Aorta (tissue), 5 donors: ENCODE measurements around the gene SH3TC1. TPM values are rescaled to one million over a fixed set of nuclear protein-coding genes. Genes with fewer than 3 reads are reported as not detected.
A peak's percentile ranks its signal among the peaks of the same experiment; 100 is the strongest.

ENCODE experiments used
- ATAC-seq: fragments of 200-7000 bp; cut with Tn5 transposase; one replicate; pipeline ENCODE4 v1.9.1; 2022; ENCODE audit warnings: moderate library complexity; ENCODE audit not compliant: low FRiP score
- DNase-seq, 2 donors: peaks; one replicate each; pipeline ENCODE4 v3.0.0-alpha.2; 2020
- H3K27ac ChIP-seq, 2 donors: one replicate each; pipeline ENCODE4 v1.5.1; 2013; ENCODE audit warnings: low read length in 2 of 2, mild to moderate bottlenecking in 2 of 2, moderate library complexity in 2 of 2, control low read depth in 1 of 2, inconsistent platforms in 1 of 2, low read depth in 1 of 2
- H3K27me3 ChIP-seq, 2 donors: one replicate each; pipeline ENCODE4 v1.6.1; 2013; ENCODE audit warnings: control low read depth in 1 of 2, low read length in 1 of 2, mild to moderate bottlenecking in 1 of 2, moderate library complexity in 1 of 2; ENCODE audit not compliant: insufficient read depth in 2 of 2, control insufficient read depth in 1 of 2
- H3K36me3 ChIP-seq, 2 donors: one replicate each; pipeline ENCODE4 v1.6.1; 2013; ENCODE audit warnings: control low read depth in 1 of 2, low read length in 1 of 2, mild to moderate bottlenecking in 1 of 2; ENCODE audit not compliant: insufficient read depth in 2 of 2, control insufficient read depth in 1 of 2
- H3K4me1 ChIP-seq, 2 donors: one replicate each; pipeline ENCODE4 v1.6.1; 2013; ENCODE audit warnings: low read length in 2 of 2, control low read depth in 1 of 2, mild to moderate bottlenecking in 1 of 2, moderate library complexity in 1 of 2; ENCODE audit not compliant: insufficient read depth in 2 of 2, control insufficient read depth in 1 of 2
- H3K4me3 ChIP-seq, 2 donors: one replicate each; pipeline ENCODE4 v1.5.1; 2013; ENCODE audit warnings: low read length in 2 of 2, control low read depth in 1 of 2, mild to moderate bottlenecking in 1 of 2
- H3K9me3 ChIP-seq: one replicate; pipeline ENCODE4 v1.6.1; 2013; ENCODE audit warnings: mild to moderate bottlenecking, low read length; ENCODE audit not compliant: control insufficient read depth
- WGBS, 2 donors: extraction: QIAGEN DNeasy Blood & Tissue Kit; methylation state at CpG; one replicate each; pipeline ENCODE4 v1.1.7; 2013; 5-methylcytosine and 5-hydroxymethylcytosine counted together
- intact Hi-C, 2 donors: fragments of 100-400 bp; cut with DNase I; formaldehyde crosslinking; loops; one replicate each; pipeline versions ENCODE4 v1.14.2 to v1.15.0; 2022
- polyA plus RNA-seq, 2 donors: library from polyadenylated mRNA; stranded (reverse); fragments of 200-250 nt; gene quantifications; one replicate each; pipeline ENCODE4 v1.2.3, GENCODE V29; 2013
- total RNA-seq, 2 donors: library from RNA; stranded (reverse); fragmentation: NEBNext Ultra II Directional; extraction: Animal tissue kit (Norgen Biotek cat#: 25700); gene quantifications; one replicate each; pipeline ENCODE4 v1.2.1, GENCODE V29; 2021
- donor health status: healthy with polysubstance abuse.
- donor health status: Bipolar disorder and iron deficiency.
- donor health status: DM: no; HTN: no; CAD: no.
- donor health status: DM: no; HTN: no; CAD: no.
- donor health status: DM: yes; HTN: yes; CAD: no.

The SH3TC1 gene
- total and polyA plus RNA-seq, 4 donors = 3.4 to 58.9 (median 21.7) TPM

- ATAC-seq (no peak), DNase-seq (no peak)
- Histone ChIP-seq H3K27ac (no peak overlapping the region), H3K4me1 (no peaks in the 10 kb centered on the region), H3K4me3 (no peak overlapping the region), H3K36me3 (no peaks in the 10 kb centered on the region), H3K27me3 (no peaks in the 10 kb centered on the region), H3K9me3 (no peaks in the 10 kb centered on the region)
- intact Hi-C loops = no loop called here
- WGBS, 2 donors = 36 to 37% methylated on average over 10 of the region's 10 CpGs
Measured at GRCh38 chr4:8225706-8226443, 26.8 kb downstream of the SH3TC1 start.

- intact Hi-C loops = no loop called here
- no peak for DNase-seq
- 91 to 95% methylated on average over 29 to 31 of the region's 31 CpGs for WGBS, 2 donors
- Histone ChIP-seq H3K9me3 (no peaks in the 10 kb centered on the region), H3K4me3 (no peak overlapping the region), H3K27me3 (no peaks in the 10 kb centered on the region), H3K4me1 (no peaks in the 10 kb centered on the region), H3K27ac (no peak overlapping the region), H3K36me3 (no peaks in the 10 kb centered on the region)
- ATAC-seq = no peak
Measured at GRCh38 chr4:8227201-8227770, 28.2 kb downstream of the SH3TC1 start.

- no peaks in the 10 kb centered on the region for H3K36me3 ChIP-seq
- intact Hi-C loops = no loop called here
- WGBS, 2 donors = 87 to 92% methylated on average over 27 of the region's 27 CpGs
- H3K4me1 ChIP-seq = no peaks in the 10 kb centered on the region
- no peaks in the 10 kb centered on the region for H3K27me3 ChIP-seq
- no peak overlapping the region for H3K4me3 ChIP-seq
- H3K27ac ChIP-seq = no peak overlapping the region
- H3K9me3 ChIP-seq = no peaks in the 10 kb centered on the region
- ATAC-seq = no peak
- no peak for DNase-seq
Measured at GRCh38 chr4:8227771-8228318, 28.8 kb downstream of the SH3TC1 start.

GRCh38 chr4:8228319-8229250 is 29.5 kb downstream of the SH3TC1 start:
- no peak overlapping the region for H3K4me3 ChIP-seq
- ATAC-seq = peak; percentile 70
- no peak overlapping the region for H3K27ac ChIP-seq
- no peaks in the 10 kb centered on the region for H3K9me3 ChIP-seq
- peak in 1 of 2 donors; percentile 79 for DNase-seq
- no peaks in the 10 kb centered on the region for H3K4me1 ChIP-seq
- no peaks in the 10 kb centered on the region for H3K36me3 ChIP-seq
- intact Hi-C loops = no loop called here
- WGBS, 2 donors = 28 to 32% methylated on average over 38 to 39 of the region's 39 CpGs
- no peaks in the 10 kb centered on the region for H3K27me3 ChIP-seq

- no peaks in the 10 kb centered on the region for H3K36me3 ChIP-seq
- no peak overlapping the region for H3K27ac ChIP-seq
- no peaks in the 10 kb centered on the region for H3K9me3 ChIP-seq
- H3K27me3 ChIP-seq = no peaks in the 10 kb centered on the region
- no peaks in the 10 kb centered on the region for H3K4me1 ChIP-seq
- H3K4me3 ChIP-seq = no peak overlapping the region
- ATAC-seq (no peak), DNase-seq (no peak)
- WGBS, 2 donors = 93 to 99% methylated on average over 16 to 17 of the region's 17 CpGs
- intact Hi-C loops = no loop called here
Measured at GRCh38 chr4:8229331-8229975, 30.4 kb downstream of the SH3TC1 start.

GRCh38 chr4:8230033-8230432 is 30.9 kb downstream of the SH3TC1 start:
- no peak overlapping the region for H3K27ac ChIP-seq
- DNase-seq (no peak), ATAC-seq (no peak)
- no peaks in the 10 kb centered on the region for H3K27me3 ChIP-seq
- intact Hi-C loops = no loop called here
- WGBS, 2 donors = 97 to 98% methylated on average over 11 of the region's 11 CpGs
- H3K4me3 ChIP-seq = no peak overlapping the region
- H3K9me3 ChIP-seq = no peaks in the 10 kb centered on the region
- no peaks in the 10 kb centered on the region for H3K4me1 ChIP-seq
- H3K36me3 ChIP-seq = no peaks in the 10 kb centered on the region

GRCh38 chr4:8230891-8231290 is 31.8 kb downstream of the SH3TC1 start:
- Histone ChIP-seq H3K36me3 (no peaks in the 10 kb centered on the region), H3K27ac (no peak overlapping the region), H3K27me3 (no peaks in the 10 kb centered on the region), H3K4me3 (no peak overlapping the region), H3K4me1 (no peaks in the 10 kb centered on the region), H3K9me3 (no peaks in the 10 kb centered on the region)
- ATAC-seq = no peak
- 96 to 98% methylated on average over 10 of the region's 10 CpGs for WGBS, 2 donors
- no peak for DNase-seq
- intact Hi-C loops = no loop called here

GRCh38 chr4:8231551-8232049 is 32.5 kb downstream of the SH3TC1 start:
- Histone ChIP-seq H3K27ac (no peak overlapping the region), H3K27me3 (no peaks in the 10 kb centered on the region), H3K4me1 (no peaks in the 10 kb centered on the region), H3K36me3 (no peaks in the 10 kb centered on the region), H3K4me3 (no peak overlapping the region), H3K9me3 (no peaks in the 10 kb centered on the region)
- DNase-seq (no peak), ATAC-seq (no peak)
- intact Hi-C loops = no loop called here
- WGBS, 2 donors = 92 to 93% methylated on average over 21 of the region's 21 CpGs
